Measurements from ENCODE around the gene CEP162. TPM values are rescaled to one million over a fixed set of nuclear protein-coding genes. Genes with fewer than 3 reads are reported as not detected.

Gene CEP162
- total RNA-seq, 4 donors from 2014 or later = 7.5 to 9.3 (median 7.8) TPM

DNA sequence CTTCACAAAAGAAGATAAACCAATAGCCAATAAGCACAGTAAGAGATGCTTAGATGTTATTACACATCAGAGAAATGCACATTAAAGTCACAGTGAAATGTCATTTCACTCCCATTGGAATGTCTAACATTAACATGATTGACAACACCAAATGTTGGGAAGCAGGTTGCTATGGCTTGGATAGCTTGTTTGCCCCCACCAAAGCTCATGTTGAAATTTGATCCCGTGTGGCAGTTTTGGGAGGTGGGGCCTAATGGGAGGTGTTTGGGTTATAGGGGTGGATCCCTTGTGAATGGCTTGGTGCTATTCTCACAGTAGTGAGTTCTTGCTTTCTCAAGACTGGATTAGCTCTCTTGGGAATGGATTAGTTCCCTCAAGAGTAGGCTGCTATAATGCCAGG lies 149.1 kb downstream of the CEP162 start:
- H3K27me3 ChIP-seq = no peaks in the 10 kb centered on the region
- TF ChIP-seq POLR2A (IDR thresholded peaks at IDR 0.05; ENCODE audit: low read depth) (no peak), EP300 (IDR thresholded peaks at IDR 0.05) (no peak), POLR2AphosphoS5 (IDR thresholded peaks at IDR 0.05) (no peak)
- TF ChIP-seq, protein P1, sequence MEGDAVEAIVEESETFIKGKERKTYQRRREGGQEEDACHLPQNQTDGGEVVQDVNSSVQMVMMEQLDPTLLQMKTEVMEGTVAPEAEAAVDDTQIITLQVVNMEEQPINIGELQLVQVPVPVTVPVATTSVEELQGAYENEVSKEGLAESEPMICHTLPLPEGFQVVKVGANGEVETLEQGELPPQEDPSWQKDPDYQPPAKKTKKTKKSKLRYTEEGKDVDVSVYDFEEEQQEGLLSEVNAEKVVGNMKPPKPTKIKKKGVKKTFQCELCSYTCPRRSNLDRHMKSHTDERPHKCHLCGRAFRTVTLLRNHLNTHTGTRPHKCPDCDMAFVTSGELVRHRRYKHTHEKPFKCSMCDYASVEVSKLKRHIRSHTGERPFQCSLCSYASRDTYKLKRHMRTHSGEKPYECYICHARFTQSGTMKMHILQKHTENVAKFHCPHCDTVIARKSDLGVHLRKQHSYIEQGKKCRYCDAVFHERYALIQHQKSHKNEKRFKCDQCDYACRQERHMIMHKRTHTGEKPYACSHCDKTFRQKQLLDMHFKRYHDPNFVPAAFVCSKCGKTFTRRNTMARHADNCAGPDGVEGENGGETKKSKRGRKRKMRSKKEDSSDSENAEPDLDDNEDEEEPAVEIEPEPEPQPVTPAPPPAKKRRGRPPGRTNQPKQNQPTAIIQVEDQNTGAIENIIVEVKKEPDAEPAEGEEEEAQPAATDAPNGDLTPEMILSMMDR (IDR thresholded peaks at IDR 0.05) = no peak
- intact Hi-C loops (cut with DNase I) = no loop called here
- WGBS = 20% methylated on average over 1 of the region's 1 CpG
- no peak for DNase-seq (ENCODE audit: extremely low spot score)
- H3K4me3 ChIP-seq = no peak overlapping the region
- H3K36me3 ChIP-seq = no peaks in the 10 kb centered on the region
- no peaks in the 10 kb centered on the region for H3K4me1 ChIP-seq
- H3K9me3 ChIP-seq = no peaks in the 10 kb centered on the region
- no peak overlapping the region for H3K27ac ChIP-seq (replicated peaks in 1 of 4)

DNA sequence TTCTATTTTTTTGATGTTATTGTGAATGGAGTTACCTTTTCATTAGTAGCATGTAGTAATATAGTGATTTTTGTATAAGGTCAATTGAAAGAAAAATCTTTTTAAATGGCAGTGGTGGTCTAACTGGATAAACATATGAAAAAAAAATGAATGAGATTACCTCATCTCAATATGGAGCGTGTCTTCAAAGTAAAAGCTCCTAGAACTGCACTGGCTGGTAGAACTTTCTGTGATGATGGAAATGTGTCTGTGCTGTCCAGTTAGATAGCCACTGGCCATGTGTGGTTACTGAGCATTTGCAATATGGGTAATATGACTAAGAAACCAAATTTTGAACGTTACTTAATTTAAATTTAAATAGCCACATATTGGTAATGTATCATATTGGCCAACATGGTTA lies 149.8 kb downstream of the CEP162 start:
- 88% methylated on average over 2 of the region's 2 CpGs for WGBS
- no peak for DNase-seq (ENCODE audit: extremely low spot score)
- H3K4me1 ChIP-seq = no peaks in the 10 kb centered on the region
- TF ChIP-seq, protein P1 (IDR thresholded peaks at IDR 0.05) = no peak
- TF ChIP-seq POLR2A (IDR thresholded peaks at IDR 0.05; ENCODE audit: low read depth) (no peak), EP300 (IDR thresholded peaks at IDR 0.05) (no peak), POLR2AphosphoS5 (IDR thresholded peaks at IDR 0.05) (no peak)
- H3K27ac ChIP-seq (replicated peaks in 1 of 4) = no peak overlapping the region
- H3K27me3 ChIP-seq = no peaks in the 10 kb centered on the region
- no peak overlapping the region for H3K4me3 ChIP-seq
- no peaks in the 10 kb centered on the region for H3K36me3 ChIP-seq
- no peaks in the 10 kb centered on the region for H3K9me3 ChIP-seq
- intact Hi-C loops (cut with DNase I) = no loop called here

DNA sequence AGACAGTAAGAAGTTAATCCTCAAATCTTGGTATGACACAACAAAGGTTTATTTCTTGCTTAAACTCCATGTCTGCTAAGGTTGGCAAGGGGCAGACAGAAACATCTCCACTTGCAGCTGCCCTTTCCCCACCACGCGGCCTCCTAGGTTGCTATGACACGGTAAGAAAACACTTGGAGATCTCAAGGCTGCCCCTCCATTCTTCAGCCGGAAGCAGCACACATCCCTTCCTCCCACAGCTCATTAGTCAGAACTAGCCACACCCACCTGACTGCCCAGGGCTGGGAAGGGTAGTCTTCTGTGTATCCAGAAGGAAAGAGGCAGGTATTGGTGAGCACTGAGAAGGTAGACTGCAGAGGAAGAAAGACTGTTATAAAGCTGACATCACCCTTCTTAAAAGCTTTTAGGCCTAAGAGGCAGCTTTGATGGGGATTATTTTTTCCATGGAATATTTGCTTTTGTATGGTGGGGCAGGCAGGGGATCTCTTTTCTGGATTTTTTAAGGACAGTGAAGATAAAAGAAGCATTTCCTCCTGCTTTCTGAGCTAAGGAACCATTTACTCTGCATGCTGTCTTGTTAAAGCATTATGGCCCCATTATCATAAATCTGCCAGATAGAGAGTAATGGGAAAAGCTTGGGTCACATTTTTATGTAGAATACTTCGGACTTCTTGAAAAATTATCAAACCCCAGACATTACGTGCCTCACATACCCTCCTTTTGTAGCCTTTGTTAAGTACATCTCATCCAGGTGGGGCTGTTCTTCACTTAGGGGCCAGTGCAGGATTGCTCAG lies 152.3 kb downstream of the CEP162 start:
- Histone ChIP-seq H3K4me3 (no peak overlapping the region), H3K36me3 (no peaks in the 10 kb centered on the region), H3K27ac (replicated peaks in 1 of 4) (no peak overlapping the region), H3K27me3 (no peaks in the 10 kb centered on the region), H3K4me1 (no peaks in the 10 kb centered on the region), H3K9me3 (peaks cover 0 to 4% (median 0%) of the 10 kb centered on the region in 4 donors)
- no peak for DNase-seq (ENCODE audit: extremely low spot score)
- TF ChIP-seq EP300 (IDR thresholded peaks at IDR 0.05) (no peak), POLR2AphosphoS5 (IDR thresholded peaks at IDR 0.05) (no peak), POLR2A (IDR thresholded peaks at IDR 0.05; ENCODE audit: low read depth) (no peak)
- TF ChIP-seq, protein P1 (IDR thresholded peaks at IDR 0.05) = no peak
- WGBS = 39% methylated on average over 6 of the region's 6 CpGs
- intact Hi-C loops (cut with DNase I) = no loop called here

Other genes with a start within 250 kb of the CEP162 start
- under 1 TPM in 3 of 4 donors, not detected in 1; 0.11 to 0.32 (median 0.17) TPM for gene MRAP2, start 193.9 kb downstream of the CEP162 start, total RNA-seq